KOPT-K1 (cell line): Measurements from ENCODE around the gene PEAK3.

Experiments used
- H3K27ac ChIP-seq: fragments of 200-600 bp; sonication (generic); 2 replicates; pipeline ENCODE4 v1.5.1; 2016; ENCODE audit warnings: antibody characterized with exemption, mild to moderate bottlenecking, low read depth, low read length; ENCODE audit not compliant: poor library complexity, severe bottlenecking
- H3K36me3 ChIP-seq: fragments of 200-600 bp; sonication (generic); 2 replicates; pipeline ENCODE4 v1.5.1; 2017; ENCODE audit warnings: antibody characterized with exemption, mild to moderate bottlenecking, low read length, moderate library complexity; ENCODE audit not compliant: insufficient read depth
- H3K9me3 ChIP-seq: fragments of 200-600 bp; sonication (generic); 2 replicates; pipeline ENCODE4 v1.5.1; 2017; ENCODE audit warnings: antibody characterized with exemption, low read length, mild to moderate bottlenecking; ENCODE audit not compliant: insufficient read depth, poor library complexity, severe bottlenecking

Gene PEAK3

DNA sequence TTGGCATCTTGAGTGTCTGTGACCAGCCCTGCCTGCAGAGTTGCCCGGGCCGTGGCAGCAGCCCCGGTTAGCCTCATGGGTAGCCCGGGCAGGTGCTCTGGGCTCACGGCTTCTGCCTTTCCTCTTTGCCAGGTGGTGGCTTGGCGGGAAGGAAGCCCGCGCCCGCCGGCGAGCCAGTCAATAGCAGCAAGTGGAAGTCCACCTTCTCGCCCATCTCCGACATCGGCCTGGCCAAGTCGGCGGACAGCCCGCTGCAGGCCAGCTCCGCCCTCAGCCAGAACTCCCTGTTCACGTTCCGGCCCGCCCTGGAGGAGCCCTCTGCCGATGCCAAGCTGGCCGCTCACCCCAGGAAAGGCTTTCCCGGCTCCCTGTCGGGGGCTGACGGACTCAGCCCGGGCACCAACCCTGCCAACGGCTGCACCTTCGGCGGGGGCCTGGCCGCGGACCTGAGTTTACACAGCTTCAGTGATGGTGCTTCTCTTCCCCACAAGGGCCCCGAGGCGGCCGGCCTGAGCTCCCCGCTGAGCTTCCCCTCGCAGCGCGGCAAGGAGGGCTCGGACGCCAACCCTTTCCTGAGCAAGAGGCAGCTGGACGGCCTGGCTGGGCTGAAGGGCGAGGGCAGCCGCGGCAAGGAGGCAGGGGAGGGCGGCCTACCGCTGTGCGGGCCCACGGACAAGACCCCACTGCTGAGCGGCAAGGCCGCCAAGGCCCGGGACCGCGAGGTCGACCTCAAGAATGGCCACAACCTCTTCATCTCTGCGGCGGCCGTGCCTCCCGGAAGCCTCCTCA is 55.7 kb downstream of the PEAK3 start:
- Histone ChIP-seq H3K36me3 (peaks cover 93% of the 10 kb centered on the region), H3K9me3 (no peaks in the 10 kb centered on the region), H3K27ac (no peak overlapping the region)

DNA sequence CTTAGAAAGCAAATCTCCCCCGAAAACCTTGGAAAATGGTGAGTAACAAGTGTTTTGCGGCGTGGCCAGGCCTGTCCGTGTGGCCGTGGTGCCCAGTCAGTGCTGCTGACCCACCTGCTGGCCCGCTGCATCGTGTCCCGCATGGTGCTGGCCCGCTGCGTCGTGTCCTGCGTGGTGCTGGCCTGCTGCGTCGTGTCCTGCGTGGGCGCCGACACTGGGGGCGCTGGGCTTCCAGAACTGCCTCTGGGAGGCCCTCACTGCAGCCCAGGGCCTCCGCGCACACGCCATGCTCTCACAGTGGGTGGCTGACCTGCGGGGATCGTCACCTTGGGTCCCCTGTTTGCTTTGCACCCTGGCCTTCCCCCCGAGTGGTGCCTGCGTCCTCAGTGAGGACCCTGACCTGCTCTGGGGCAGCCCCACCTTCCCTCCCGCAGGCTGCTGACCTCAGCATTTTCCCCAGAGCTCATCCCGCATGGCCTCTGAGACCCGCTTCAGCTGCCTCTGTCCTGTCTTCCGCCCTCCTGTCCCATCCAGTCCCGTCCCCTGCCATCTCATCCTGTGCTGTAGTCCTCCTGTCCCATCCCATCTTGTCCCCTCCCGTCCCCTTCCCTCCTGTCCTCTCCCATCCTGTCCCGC is 56.4 kb downstream of the PEAK3 start:
- Histone ChIP-seq H3K27ac (no peak overlapping the region), H3K36me3 (peaks cover 93% of the 10 kb centered on the region), H3K9me3 (no peaks in the 10 kb centered on the region)

DNA sequence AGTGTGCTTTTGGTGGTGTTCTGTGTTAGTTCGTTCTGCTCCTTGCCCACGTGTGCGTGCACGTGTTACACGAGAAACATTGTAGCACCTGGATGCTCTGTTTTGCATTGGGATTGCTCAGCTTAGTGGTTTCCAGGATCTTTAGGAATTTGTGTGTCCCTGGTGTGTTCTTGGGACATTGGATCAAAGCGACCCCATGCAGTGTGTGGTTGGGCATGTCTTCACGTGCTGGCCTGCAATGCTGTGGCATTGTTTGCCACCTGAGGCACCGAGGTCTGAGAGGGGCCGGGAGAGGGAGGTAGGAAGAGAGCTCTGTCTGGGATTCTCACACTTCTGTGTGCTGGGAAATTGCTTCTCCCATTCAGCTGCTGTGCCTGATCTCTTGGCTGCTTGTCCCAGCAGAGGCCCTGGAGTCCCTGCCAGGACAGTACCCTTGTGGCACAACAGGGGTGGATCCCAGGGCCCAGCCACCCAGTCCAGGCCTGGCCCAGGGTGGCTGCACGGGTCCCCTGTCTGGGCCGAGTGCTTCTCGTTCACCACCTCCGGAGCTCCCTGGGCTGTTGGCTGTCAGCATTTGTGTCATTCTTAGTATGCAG is 57.1 kb downstream of the PEAK3 start:
- H3K27ac ChIP-seq, result no peak overlapping the region
- no peaks in the 10 kb centered on the region for H3K9me3 ChIP-seq
- H3K36me3 ChIP-seq, result peaks cover 93% of the 10 kb centered on the region
